Measurements from ENCODE around the gene SLC39A5. TPM values are rescaled to one million over a fixed set of nuclear protein-coding genes. Genes with fewer than 3 reads are reported as not detected.

SLC39A5 gene
- total and polyA plus RNA-seq, 2 donors (not counting 1 experiment from before 2014, with no cell fraction given): 0.69 to 0.97 TPM

- Mint-ChIP-seq H3K27me3 (no peaks in the 10 kb centered on the region), H3K9me3 (ENCODE audit: insufficient read depth) (no peaks in the 10 kb centered on the region), H3K27ac (no peak overlapping the region), H3K4me3 (no peak overlapping the region), H3K4me1 (no peaks in the 10 kb centered on the region)
- no peaks in the 10 kb centered on the region for H3K79me2 ChIP-seq (ENCODE audit: control insufficient read depth, insufficient read depth, low read length)
- TF ChIP-seq CTCF (IDR thresholded peaks at IDR 0.05) (no peak), EZH2 (IDR thresholded peaks at IDR 0.05; ENCODE audit: borderline replicate concordance, insufficient read depth, low read depth, low read length, poor library complexity, severe bottlenecking) (no peak)
- H2AFZ ChIP-seq (ENCODE audit: insufficient read depth, low read depth, low read length, poor library complexity, severe bottlenecking): no peak overlapping the region
- H3K4me2 ChIP-seq (replicated peaks; ENCODE audit: low read depth, low read length, poor library complexity, severe bottlenecking): no peak overlapping the region
- POLR2A ChIA-PET: no interaction called here
- H4K20me1 ChIP-seq (ENCODE audit: control insufficient read depth, insufficient read depth, low read length, poor library complexity, severe bottlenecking): no peaks in the 10 kb centered on the region
- H3K4me3 ChIP-seq (ENCODE audit: control extremely low read depth in 1 of 5, extremely low read depth in 1 of 5, insufficient read depth in 1 of 5, low read depth in 2 of 5, low read length in 4 of 5): no peak overlapping the region
- 93% methylated on average over 6 of the region's 6 CpGs for WGBS (ENCODE audit: insufficient coverage)
- CTCF ChIA-PET: interaction anchor here (0.6 to 1.3 kb wide), 2 partner anchors 16 to 47 kb away, joined by 3 to 4 read pairs; partner anchors contain the start of gene SMARCC2
- no peak for ATAC-seq (ENCODE audit: low read depth)
- no peak overlapping the region for H3K9ac ChIP-seq (ENCODE audit: low read length)
- intact Hi-C loops (cut with micrococcal nuclease): no loop called here
- no peak for DNase-seq
- H3K36me3 ChIP-seq (replicated peaks in 1 of 2; ENCODE audit: control extremely low read depth in 1 of 2, control insufficient read depth in 1 of 2, extremely low read depth in 1 of 2, insufficient read depth in 2 of 2, low read length in 1 of 2): peaks cover 0 to 12% of the 10 kb centered on the region in 2 experiments
- H3K4me1 ChIP-seq (ENCODE audit: control insufficient read depth in 2 of 2, insufficient read depth in 2 of 2, low read length in 2 of 2): no peaks in the 10 kb centered on the region
- no peak overlapping the region for H3K27ac ChIP-seq (ENCODE audit: low read length in 2 of 2)
- H3K27me3 ChIP-seq (replicated peaks in 1 of 4; ENCODE audit: control extremely low read depth in 1 of 4, control insufficient read depth in 3 of 4, insufficient read depth in 4 of 4, low read length in 3 of 4): no peaks in the 10 kb centered on the region
- no peaks in the 10 kb centered on the region for H3K9me3 ChIP-seq (ENCODE audit: control extremely low read depth in 1 of 3, control insufficient read depth in 2 of 3, insufficient read depth in 1 of 3, low read length in 2 of 3)
Observed at GRCh38 chr12:56236091-56236490, 6.2 kb downstream of the SLC39A5 start.

GRCh38 chr12:56236985-56237384 lies 7.1 kb downstream of the SLC39A5 start:
- Histone ChIP-seq H3K79me2 (ENCODE audit: control insufficient read depth, insufficient read depth, low read length) (no peaks in the 10 kb centered on the region), H3K4me3 (ENCODE audit: control extremely low read depth in 1 of 5, extremely low read depth in 1 of 5, insufficient read depth in 1 of 5, low read depth in 2 of 5, low read length in 4 of 5) (no peak overlapping the region), H3K36me3 (replicated peaks in 1 of 2; ENCODE audit: control extremely low read depth in 1 of 2, control insufficient read depth in 1 of 2, extremely low read depth in 1 of 2, insufficient read depth in 2 of 2, low read length in 1 of 2) (peaks cover 0 to 20% of the 10 kb centered on the region in 2 experiments), H3K27me3 (replicated peaks in 1 of 4; ENCODE audit: control extremely low read depth in 1 of 4, control insufficient read depth in 3 of 4, insufficient read depth in 4 of 4, low read length in 3 of 4) (no peaks in the 10 kb centered on the region), H3K9me3 (ENCODE audit: control extremely low read depth in 1 of 3, control insufficient read depth in 2 of 3, insufficient read depth in 1 of 3, low read length in 2 of 3) (no peaks in the 10 kb centered on the region), H3K9ac (ENCODE audit: low read length) (no peak overlapping the region), H3K4me2 (replicated peaks; ENCODE audit: low read depth, low read length, poor library complexity, severe bottlenecking) (no peak overlapping the region), H4K20me1 (ENCODE audit: control insufficient read depth, insufficient read depth, low read length, poor library complexity, severe bottlenecking) (no peaks in the 10 kb centered on the region), H2AFZ (ENCODE audit: insufficient read depth, low read depth, low read length, poor library complexity, severe bottlenecking) (no peak overlapping the region), H3K4me1 (ENCODE audit: control insufficient read depth in 2 of 2, insufficient read depth in 2 of 2, low read length in 2 of 2) (no peaks in the 10 kb centered on the region), H3K27ac (ENCODE audit: low read length in 2 of 2) (no peak overlapping the region)
- WGBS (ENCODE audit: insufficient coverage): 94% methylated on average over 2 of the region's 5 CpGs
- Mint-ChIP-seq H3K9me3 (ENCODE audit: insufficient read depth) (no peaks in the 10 kb centered on the region), H3K27ac (no peak overlapping the region), H3K4me1 (peaks cover 2% of the 10 kb centered on the region), H3K4me3 (no peak overlapping the region), H3K27me3 (no peaks in the 10 kb centered on the region)
- intact Hi-C loops (cut with micrococcal nuclease): no loop called here
- ATAC-seq (ENCODE audit: low read depth) (no peak), DNase-seq (no peak)
- CTCF ChIA-PET: interaction anchor here (0.9 kb wide), 1 partner anchor 55 kb away, joined by 3 read pairs; no protein-coding TSS in a partner anchor
- TF ChIP-seq CTCF (IDR thresholded peaks at IDR 0.05): no peak
- POLR2A ChIA-PET: no interaction called here
